ENCODE data around the gene WDR74. TPM values are rescaled to one million over a fixed set of nuclear protein-coding genes. Genes with fewer than 3 reads are reported as not detected.

Gene WDR74
- total and polyA plus RNA-seq, 2 donors = 31.1 to 47.1 TPM

- H3K27ac ChIP-seq (ENCODE audit: low read depth) = no peak overlapping the region
- no peak overlapping the region for H3K4me3 ChIP-seq (ENCODE audit: low read depth, low read length)
- H3K4me1 ChIP-seq (ENCODE audit: insufficient read depth) = no peaks in the 10 kb centered on the region
- 78% methylated on average over 5 of the region's 5 CpGs for WGBS
- peaks cover 4% of the 10 kb centered on the region for H3K36me3 ChIP-seq (ENCODE audit: insufficient read depth)
- no peak for DNase-seq (ENCODE audit: extremely low spot score)
These were observed 32.7 kb downstream of the WDR74 start for GRCh38 chr11:62806611-62807121.

- no peak for DNase-seq (ENCODE audit: extremely low spot score)
- peaks cover 4% of the 10 kb centered on the region for H3K36me3 ChIP-seq (ENCODE audit: insufficient read depth)
- no peaks in the 10 kb centered on the region for H3K4me1 ChIP-seq (ENCODE audit: insufficient read depth)
- 25% methylated on average over 12 of the region's 12 CpGs for WGBS
- H3K27ac ChIP-seq (ENCODE audit: low read depth) = no peak overlapping the region
- H3K4me3 ChIP-seq (ENCODE audit: low read depth, low read length) = peak overlapping the region; percentile 33
These were observed 33.4 kb downstream of the WDR74 start for GRCh38 chr11:62805961-62806441.

GRCh38 chr11:62805076-62805892 lies 34.1 kb downstream of the WDR74 start, which contains the start of gene NXF1:
TSS of gene NXF1 (minus strand) at chr11:62805440. CDS start at chr11:62805356, 84 bp downstream.
- H3K27ac ChIP-seq (ENCODE audit: low read depth) = peak within 1 kb of the TSS; percentile 80
- under 1% methylated on average over 77 of the region's 77 CpGs for WGBS
- peaks cover 5% of the 10 kb centered on the region for H3K36me3 ChIP-seq (ENCODE audit: insufficient read depth)
- peak; percentile 82 for DNase-seq (ENCODE audit: extremely low spot score)
- peak within 1 kb of the TSS; percentile 95 for H3K4me3 ChIP-seq (ENCODE audit: low read depth, low read length)
- H3K4me1 ChIP-seq (ENCODE audit: insufficient read depth) = no peaks in the 10 kb centered on the region

DNA sequence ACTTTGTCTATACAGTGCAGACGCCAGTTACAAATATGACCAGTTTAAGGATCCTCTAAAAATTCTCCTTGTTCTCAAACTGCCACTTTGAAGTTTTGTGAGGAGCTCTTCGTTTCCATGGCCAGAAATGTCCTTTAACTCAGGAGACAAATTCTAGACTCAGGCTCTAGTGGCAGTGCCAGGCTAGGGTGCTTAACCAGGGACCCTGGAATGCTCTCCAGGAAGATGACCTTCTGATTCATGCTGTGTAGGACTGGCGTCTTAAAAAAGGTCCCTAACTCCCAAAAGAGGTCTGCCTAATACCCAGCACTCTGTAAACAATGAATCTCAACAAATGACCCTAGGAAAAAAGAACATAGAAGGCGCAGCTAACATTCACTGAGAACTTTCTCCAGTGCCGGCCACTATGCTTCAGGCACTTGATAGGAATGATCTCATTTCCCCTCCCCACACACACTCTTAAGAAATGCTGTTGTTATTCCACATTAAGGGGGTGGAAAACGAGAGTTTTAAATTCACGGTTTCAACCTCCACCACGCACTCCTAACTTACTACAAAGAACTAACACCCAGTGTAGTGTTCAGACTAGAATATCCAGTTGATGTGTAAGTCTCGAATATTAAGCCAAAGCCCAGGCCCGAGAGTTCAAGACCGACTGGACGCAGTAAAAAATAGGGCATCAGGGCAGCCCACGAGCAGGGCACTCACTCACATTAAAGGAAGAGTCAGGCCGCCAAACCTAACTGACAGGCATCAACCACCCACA lies 34.9 kb downstream of the WDR74 start:
- H3K4me1 ChIP-seq (ENCODE audit: insufficient read depth) = no peaks in the 10 kb centered on the region
- WGBS = 3% methylated on average over 14 of the region's 14 CpGs
- H3K36me3 ChIP-seq (ENCODE audit: insufficient read depth) = peaks cover 6% of the 10 kb centered on the region
- DNase-seq (ENCODE audit: extremely low spot score) = no peak
- H3K27ac ChIP-seq (ENCODE audit: low read depth) = peak overlapping the region; percentile 80
- peak overlapping the region; percentile 95 for H3K4me3 ChIP-seq (ENCODE audit: low read depth, low read length)

- no peaks in the 10 kb centered on the region for H3K4me1 ChIP-seq (ENCODE audit: insufficient read depth)
- 86% methylated on average over 4 of the region's 4 CpGs for WGBS
- H3K36me3 ChIP-seq (ENCODE audit: insufficient read depth) = peaks cover 11% of the 10 kb centered on the region
- no peak for DNase-seq (ENCODE audit: extremely low spot score)
- H3K27ac ChIP-seq (ENCODE audit: low read depth) = no peak overlapping the region
- H3K4me3 ChIP-seq (ENCODE audit: low read depth, low read length) = no peak overlapping the region
These were observed 38.3 kb downstream of the WDR74 start for GRCh38 chr11:62801071-62801470.

DNA sequence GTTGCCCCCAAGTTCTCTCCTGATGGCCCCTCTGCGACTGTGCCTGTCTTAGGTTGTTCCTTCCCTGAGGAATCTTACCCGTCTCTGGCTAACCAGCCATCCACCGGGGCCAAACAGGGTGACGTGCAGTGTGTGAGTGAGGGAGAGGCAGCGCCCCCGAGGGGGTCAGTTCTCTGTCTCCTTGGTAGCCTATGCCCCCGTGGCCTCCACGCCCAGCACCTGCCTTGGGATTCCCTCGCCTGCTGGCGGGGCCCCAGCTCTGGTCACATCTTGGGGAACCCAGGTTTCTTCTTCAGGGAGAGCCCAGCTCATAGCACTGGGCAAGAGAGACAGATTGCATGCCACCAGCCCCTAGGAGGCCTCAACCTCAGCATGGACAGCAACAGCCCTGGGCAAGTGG lies 39.9 kb downstream of the WDR74 start:
- Histone ChIP-seq H3K36me3 (ENCODE audit: insufficient read depth) (peaks cover 16% of the 10 kb centered on the region), H3K4me1 (ENCODE audit: insufficient read depth) (no peaks in the 10 kb centered on the region), H3K27ac (ENCODE audit: low read depth) (no peak overlapping the region), H3K4me3 (ENCODE audit: low read depth, low read length) (no peak overlapping the region)
- DNase-seq (ENCODE audit: extremely low spot score) = no peak
- WGBS = 93% methylated on average over 10 of the region's 10 CpGs

DNA sequence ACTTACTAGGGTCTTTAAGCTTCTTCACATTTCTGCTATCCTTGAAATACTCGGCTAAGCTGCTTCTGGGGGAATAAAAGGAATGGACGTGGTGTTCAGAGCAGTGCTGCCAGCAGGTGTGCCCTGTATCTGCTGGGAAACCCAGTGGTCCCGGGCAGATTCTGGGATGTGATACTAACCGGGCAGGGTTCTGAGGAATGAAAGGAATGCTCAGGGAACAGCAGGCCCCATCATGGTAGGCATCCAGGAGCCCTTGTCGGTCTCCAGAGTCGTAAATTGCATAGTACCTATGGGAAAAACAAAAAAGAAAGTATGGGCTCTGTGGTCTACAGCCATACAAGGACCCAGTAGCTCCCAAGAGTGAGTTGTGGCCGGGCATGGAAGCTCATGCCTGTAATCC lies 43.1 kb downstream of the WDR74 start:
- WGBS = 84% methylated on average over 7 of the region's 7 CpGs
- DNase-seq (ENCODE audit: extremely low spot score) = no peak
- H3K4me3 ChIP-seq (ENCODE audit: low read depth, low read length) = no peak overlapping the region
- H3K4me1 ChIP-seq (ENCODE audit: insufficient read depth) = no peaks in the 10 kb centered on the region
- no peak overlapping the region for H3K27ac ChIP-seq (ENCODE audit: low read depth)
- peaks cover 12% of the 10 kb centered on the region for H3K36me3 ChIP-seq (ENCODE audit: insufficient read depth)

DNA sequence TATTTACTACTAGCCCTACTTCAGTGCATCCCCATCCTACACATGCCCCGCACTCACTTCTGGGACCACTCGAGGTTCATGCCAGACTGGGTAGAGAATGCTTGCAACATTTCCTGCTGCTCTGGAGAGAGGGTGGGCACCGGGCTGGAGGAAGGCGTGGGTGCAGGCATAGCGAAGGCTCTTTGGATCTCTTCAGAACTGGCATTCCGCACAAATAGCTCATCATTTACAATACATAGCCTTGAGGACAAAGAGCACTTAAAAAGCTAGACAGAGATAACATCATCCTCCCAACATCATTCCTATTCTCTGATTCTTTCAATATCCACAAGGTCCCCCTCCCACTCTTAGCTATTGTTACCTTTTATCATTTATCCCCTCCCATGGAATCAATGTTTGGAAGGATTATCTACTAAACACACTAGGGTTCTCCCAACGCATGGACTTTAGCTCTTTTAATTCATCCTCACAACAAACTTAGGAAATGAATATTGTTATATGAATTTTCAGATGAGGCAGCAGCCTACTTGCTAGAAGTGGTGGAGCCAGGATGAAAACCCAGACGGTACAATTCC lies 45.1 kb downstream of the WDR74 start:
- WGBS = 90% methylated on average over 8 of the region's 8 CpGs
- Histone ChIP-seq H3K4me3 (ENCODE audit: low read depth, low read length) (no peak overlapping the region), H3K27ac (ENCODE audit: low read depth) (no peak overlapping the region), H3K36me3 (ENCODE audit: insufficient read depth) (peaks cover 14% of the 10 kb centered on the region), H3K4me1 (ENCODE audit: insufficient read depth) (no peaks in the 10 kb centered on the region)
- no peak for DNase-seq (ENCODE audit: extremely low spot score)

- H3K36me3 ChIP-seq (ENCODE audit: insufficient read depth) = peaks cover 11% of the 10 kb centered on the region
- H3K4me3 ChIP-seq (ENCODE audit: low read depth, low read length) = no peak overlapping the region
- no peak for DNase-seq (ENCODE audit: extremely low spot score)
- peak overlapping the region; percentile 19 for H3K27ac ChIP-seq (ENCODE audit: low read depth)
- H3K4me1 ChIP-seq (ENCODE audit: insufficient read depth) = no peaks in the 10 kb centered on the region
- WGBS = 14% methylated on average over 11 of the region's 11 CpGs
These were observed 47.2 kb downstream of the WDR74 start for GRCh38 chr11:62792202-62792575.

GRCh38 chr11:62791501-62792201 lies 47.7 kb downstream of the WDR74 start, which contains the start of gene TMEM223:
TSS of gene TMEM223 (minus strand) at chr11:62792006. CDS start at chr11:62791994, 12 bp downstream.
- peak; percentile 64 for DNase-seq (ENCODE audit: extremely low spot score)
- under 1% methylated on average over 58 of the region's 58 CpGs for WGBS

GRCh38 chr11:62789576-62789975 lies 49.8 kb downstream of the WDR74 start:
- H3K4me3 ChIP-seq (ENCODE audit: low read depth, low read length) = no peak overlapping the region
- no peak overlapping the region for H3K27ac ChIP-seq (ENCODE audit: low read depth)
- 68% methylated on average over 3 of the region's 3 CpGs for WGBS
- H3K4me1 ChIP-seq (ENCODE audit: insufficient read depth) = no peaks in the 10 kb centered on the region
- no peak for DNase-seq (ENCODE audit: extremely low spot score)
- peaks cover 4% of the 10 kb centered on the region for H3K36me3 ChIP-seq (ENCODE audit: insufficient read depth)

More at GRCh38 chr11:62791501-62792201, 47.7 kb downstream of the WDR74 start, which contains the start of gene TMEM223:
- Histone ChIP-seq H3K4me3 (ENCODE audit: low read depth, low read length) (peak within 1 kb of the TSS; percentile 70), H3K4me1 (ENCODE audit: insufficient read depth) (no peaks in the 10 kb centered on the region), H3K27ac (ENCODE audit: low read depth) (peak within 1 kb of the TSS; percentile 60), H3K36me3 (ENCODE audit: insufficient read depth) (peaks cover 8% of the 10 kb centered on the region)

GRCh38 chr11:62788991-62789390 lies 50.4 kb downstream of the WDR74 start:
- H3K27ac ChIP-seq (ENCODE audit: low read depth) = no peak overlapping the region
- DNase-seq (ENCODE audit: extremely low spot score) = no peak
- 74% methylated on average over 5 of the region's 5 CpGs for WGBS
- H3K4me3 ChIP-seq (ENCODE audit: low read depth, low read length) = no peak overlapping the region
- peaks cover 4% of the 10 kb centered on the region for H3K36me3 ChIP-seq (ENCODE audit: insufficient read depth)
- no peaks in the 10 kb centered on the region for H3K4me1 ChIP-seq (ENCODE audit: insufficient read depth)

Data from urinary bladder (tissue), 4 donors.